H1 (cell line): Measurements from ENCODE around the gene SPEF1. TPM values are rescaled to one million over a fixed set of nuclear protein-coding genes. Genes with fewer than 3 reads are reported as not detected.

Source experiments
- CTCF ChIA-PET: fragments of 300-600 bp; sonication (Branson Sonifier 250); formaldehyde crosslinking; loops from one replicate; lab custom pipeline; 2021; ENCODE audit not compliant: partially characterized antibody; lab: Charles Lee
- POLR2A ChIA-PET: fragments of 300-600 bp; sonication (Branson Sonifier 250); formaldehyde crosslinking; loops from one replicate; lab custom pipeline; 2021; ENCODE audit warnings: inconsistent platforms; ENCODE audit not compliant: partially characterized antibody; lab: Charles Lee
- DNase-seq, 2 experiments: peaks; one replicate each; pipeline versions ENCODE4 v3.0.0 to v3.0.0-alpha.2; 2010 to 2022; ENCODE audit warnings: low spot score in 2 of 2, low read depth in 1 of 2, mixed read lengths in 1 of 2
- FAIRE-seq: peaks from 2 replicates; lab custom pipeline; 2011; peaks lifted over from hg19 to GRCh38; lab: Jason Lieb, UNC
- H2AFZ ChIP-seq: 2 replicates; pipeline ENCODE4 v1.8.1; 2012; ENCODE audit warnings: low read length, inconsistent platforms
- H2AK5ac ChIP-seq: 2 replicates; pipeline ENCODE4 v1.6.1; 2013; ENCODE audit warnings: low read depth, low read length
- H2BK120ac ChIP-seq: replicated peaks from 2 replicates; pipeline ENCODE3; 2013; ENCODE audit warnings: low read depth, low read length, inconsistent platforms
- H2BK12ac ChIP-seq: 2 replicates; pipeline ENCODE4 v1.6.1; 2013; ENCODE audit warnings: low read depth, low read length
- H2BK15ac ChIP-seq: 2 replicates; pipeline ENCODE4 v1.6.1; 2013; ENCODE audit warnings: low read length
- H2BK20ac ChIP-seq: 2 replicates; pipeline ENCODE4 v1.6.1; 2013; ENCODE audit warnings: low read length
- H2BK5ac ChIP-seq: 2 replicates; pipeline ENCODE4 v1.6.1; 2013; ENCODE audit warnings: low read depth, low read length
- H3K14ac ChIP-seq: 2 replicates; pipeline ENCODE4 v1.6.1; 2013; ENCODE audit warnings: inconsistent platforms; ENCODE audit not compliant: insufficient read length
- H3K18ac ChIP-seq: 2 replicates; pipeline ENCODE4 v1.6.1; 2013; ENCODE audit warnings: low read length; ENCODE audit errors: extremely low read depth
- H3K23ac ChIP-seq: 2 replicates; pipeline ENCODE4 v1.6.1; 2013; ENCODE audit warnings: inconsistent platforms; ENCODE audit not compliant: insufficient read length
- H3K23me2 ChIP-seq: 2 replicates; pipeline ENCODE4 v1.6.1; 2013; ENCODE audit warnings: low read depth, low read length
- H3K27ac ChIP-seq: 2 replicates; pipeline ENCODE4 v1.6.1; 2011; ENCODE audit warnings: low read depth, low read length, inconsistent platforms
- H3K27me3 ChIP-seq, 4 experiments: replicated peaks in 1 of 4; 1 replicate in 1 of 4; 2 replicates in 3 of 4; pipeline versions ENCODE4 v1.6.1 to v1.8.1; 2011 to 2013; ENCODE audit warnings: low read length in 3 of 4, mild to moderate bottlenecking in 3 of 4, inconsistent platforms in 2 of 4, mixed read lengths in 2 of 4, moderate library complexity in 1 of 4; ENCODE audit not compliant: control insufficient read depth in 3 of 4, insufficient read depth in 3 of 4; ENCODE audit errors: extremely low read depth in 1 of 4
- H3K36me3 ChIP-seq, 4 experiments: 2 replicates each; pipeline versions ENCODE4 v1.6.1 to v1.8.1; 2011 to 2013; ENCODE audit warnings: mild to moderate bottlenecking in 4 of 4, low read length in 3 of 4, moderate library complexity in 2 of 4, control low read depth in 1 of 4, inconsistent platforms in 1 of 4; ENCODE audit not compliant: insufficient read depth in 4 of 4, control insufficient read depth in 2 of 4
- H3K4ac ChIP-seq: replicated peaks from 2 replicates; pipeline ENCODE3; 2013; ENCODE audit warnings: low read length, low read depth, mixed read lengths, inconsistent platforms; ENCODE audit not compliant: insufficient read length
- H3K4me1 ChIP-seq, 4 experiments: replicated peaks in 1 of 4; 1 replicate in 1 of 4; 2 replicates in 3 of 4; pipeline versions ENCODE4 v1.6.1 to v1.8.1; 2011 to 2013; ENCODE audit warnings: low read length in 3 of 4, inconsistent platforms in 2 of 4, mixed read lengths in 1 of 4; ENCODE audit not compliant: insufficient read depth in 4 of 4, control insufficient read depth in 3 of 4
- H3K4me2 ChIP-seq, 2 experiments: 2 replicates each; pipeline versions ENCODE4 v1.6.1 to v1.8.1; 2011 to 2013; ENCODE audit warnings: low read depth in 2 of 2, low read length in 2 of 2, control low read depth in 1 of 2, inconsistent platforms in 1 of 2, mild to moderate bottlenecking in 1 of 2; ENCODE audit not compliant: insufficient read depth in 1 of 2
- H3K4me3 ChIP-seq, 4 experiments: fragments of 200-600, 300-600 bp in 1 of 4; sonication (generic), shearing (Covaris generic), sonication (Bioruptor Twin) in 1 of 4; 2 replicates each; pipeline versions ENCODE4 v1.5.1 to v1.8.1; 2011 to 2016; ENCODE audit warnings: low read length in 4 of 4, low read depth in 3 of 4, control low read depth in 2 of 4, inconsistent platforms in 2 of 4, mild to moderate bottlenecking in 2 of 4, mixed read lengths in 1 of 4, moderate library complexity in 1 of 4; ENCODE audit not compliant: insufficient read depth in 2 of 4; ENCODE audit errors: extremely low read depth in 1 of 4
- H3K56ac ChIP-seq: replicated peaks from 2 replicates; pipeline ENCODE3; 2013; ENCODE audit warnings: low read depth, mild to moderate bottlenecking, mixed read lengths, low read length, inconsistent platforms; ENCODE audit not compliant: insufficient read length
- H3K79me1 ChIP-seq: 2 replicates; pipeline ENCODE4 v1.6.1; 2013; ENCODE audit warnings: low read depth, low read length, control low read depth
- H3K79me2 ChIP-seq, 2 experiments: 2 replicates each; pipeline versions ENCODE4 v1.6.1 to v1.8.1; 2012 to 2013; ENCODE audit warnings: low read length in 2 of 2, mild to moderate bottlenecking in 2 of 2, inconsistent platforms in 1 of 2; ENCODE audit not compliant: insufficient read depth in 2 of 2, control insufficient read depth in 1 of 2
- H3K9ac ChIP-seq, 4 experiments: replicated peaks in 1 of 4; 1 replicate in 1 of 4; 2 replicates in 3 of 4; pipeline versions ENCODE4 v1.6.1 to v1.8.1; 2011 to 2013; ENCODE audit warnings: low read depth in 3 of 4, low read length in 3 of 4, control low read depth in 2 of 4, mild to moderate bottlenecking in 2 of 4, moderate library complexity in 2 of 4, inconsistent platforms in 1 of 4; ENCODE audit errors: extremely low read depth in 1 of 4
- H3K9me3 ChIP-seq, 2 experiments: 2 replicates each; pipeline versions ENCODE4 v1.6.1 to v1.8.1; 2012 to 2013; ENCODE audit warnings: mild to moderate bottlenecking in 2 of 2, moderate library complexity in 2 of 2, control low read depth in 1 of 2, inconsistent platforms in 1 of 2, low read depth in 1 of 2, low read length in 1 of 2, mixed read lengths in 1 of 2; ENCODE audit not compliant: insufficient read depth in 2 of 2
- H4K20me1 ChIP-seq, 2 experiments: replicated peaks in 1 of 2; 2 replicates each; pipeline versions ENCODE3 to v1.8.1; 2011 to 2013; ENCODE audit warnings: inconsistent platforms in 2 of 2, low read length in 2 of 2, mild to moderate bottlenecking in 1 of 2; ENCODE audit not compliant: insufficient read depth in 2 of 2, control insufficient read depth in 1 of 2
- H4K5ac ChIP-seq: 2 replicates; pipeline ENCODE4 v1.6.1; 2013; ENCODE audit warnings: low read length, low read depth, mixed read lengths, inconsistent platforms; ENCODE audit not compliant: insufficient read length
- H4K8ac ChIP-seq: 2 replicates; pipeline ENCODE4 v1.8.0; 2013; ENCODE audit warnings: mild to moderate bottlenecking, moderate library complexity, low read length, inconsistent platforms; ENCODE audit not compliant: insufficient read depth; ENCODE audit errors: extremely low read depth
- H4K91ac ChIP-seq: replicated peaks from 2 replicates; pipeline ENCODE3; 2013; ENCODE audit warnings: low read length, mixed read lengths, inconsistent platforms; ENCODE audit not compliant: insufficient read length
- EP300 ChIP-seq, 2 experiments: IDR thresholded peaks; 1 replicate in 1 of 2; 2 replicates in 1 of 2; pipeline ENCODE4 v1.6.1; 2011 to 2012; ENCODE audit warnings: low read depth in 2 of 2, low read length in 2 of 2, mild to moderate bottlenecking in 2 of 2, borderline replicate concordance in 1 of 2, inconsistent platforms in 1 of 2, moderate library complexity in 1 of 2
- FOSL1 ChIP-seq: IDR thresholded peaks from 2 replicates; pipeline ENCODE4 v1.6.1; 2011; ENCODE audit warnings: mild to moderate bottlenecking, low read depth, low read length, moderate library complexity; ENCODE audit not compliant: insufficient read depth
- MAFK ChIP-seq: IDR thresholded peaks from 2 replicates; pipeline ENCODE4 v1.6.1; 2012; ENCODE audit warnings: low read depth, mild to moderate bottlenecking, improper control_type of control experiment, low read length
- NANOG ChIP-seq: IDR thresholded peaks from 2 replicates; pipeline ENCODE4 v1.6.1; 2011; ENCODE audit warnings: low read length, low read depth, mild to moderate bottlenecking, inconsistent platforms; ENCODE audit not compliant: insufficient read depth, poor library complexity, severe bottlenecking
- POLR2AphosphoS5 ChIP-seq: IDR thresholded peaks from 2 replicates; pipeline ENCODE4 v1.6.1; 2011; ENCODE audit warnings: low read depth, low read length
- SAP30 ChIP-seq: fragments of 300-600 bp; sonication (generic); IDR thresholded peaks from 2 replicates; pipeline ENCODE4 v1.7.1; 2012; ENCODE audit warnings: low read length, moderate library complexity, mild to moderate bottlenecking, inconsistent platforms; ENCODE audit not compliant: insufficient read depth, insufficient replicate concordance
- SIRT6 ChIP-seq: IDR thresholded peaks from one replicate; pipeline ENCODE4 v1.7.1; 2012; ENCODE audit warnings: low read length, inconsistent platforms
- SIX5 ChIP-seq: IDR thresholded peaks from 2 replicates; pipeline ENCODE4 v1.6.1; 2011; ENCODE audit warnings: mild to moderate bottlenecking, low read depth, low read length
- SP4 ChIP-seq: IDR thresholded peaks from 2 replicates; pipeline ENCODE4 v1.6.1; 2012; ENCODE audit warnings: low read length, inconsistent platforms
- TCF12 ChIP-seq: IDR thresholded peaks from 2 replicates; pipeline ENCODE4 v1.6.1; 2011; ENCODE audit warnings: low read depth, mild to moderate bottlenecking, low read length
- WGBS, 2 experiments: shearing (Covaris generic) in 1 of 2; methylation state at CpG; one replicate each; pipeline versions ENCODE4 v1.1.6 to v1.1.7; 2013 to 2015; ENCODE audit warnings: low lambda C conversion rate in 2 of 2, mixed read lengths in 2 of 2, inconsistent platforms in 1 of 2, low coverage in 1 of 2, missing lambda C conversion rate in 1 of 2; ENCODE audit not compliant: insufficient replicate concordance in 2 of 2, insufficient coverage in 1 of 2, insufficient read length in 1 of 2; ENCODE audit errors: extremely low coverage in 1 of 2, missing lambda C conversion rate in 1 of 2; 5-methylcytosine and 5-hydroxymethylcytosine counted together
- polyA plus RNA-seq, 7 experiments: library from polyadenylated mRNA; depleted of rRNA in 3 of 7; stranded (reverse) in 5 of 7; unstranded in 2 of 7; fragments of >200 nt in 5 of 7; fragments of 200-250 nt in 2 of 7; gene quantifications; 1 replicate in 5 of 7; 2 replicates in 1 of 7; 4 replicates in 1 of 7; pipeline versions ENCODE4 v1.2.1 to v1.2.3, GENCODE V29; 2011 to 2013; ENCODE audit warnings: missing spikeins in 2 of 7, mixed read lengths in 2 of 7
- total RNA-seq: library from RNA; stranded (reverse); fragmentation: NEBNext Ultra II Directional; extraction: Animal tissue kit (Norgen Biotek cat#: 25700); gene quantifications from 2 replicates; pipeline ENCODE4 v1.2.1, GENCODE V29; 2021

SPEF1 gene
- total and polyA plus RNA-seq, 2 of the 8 experiments (the other 6 are each of a cell fraction or from before 2014, with no cell fraction given): 0.51 to 0.71 TPM

- peak overlapping the region; percentile 80 for H4K8ac ChIP-seq
- no peak overlapping the region for H2BK120ac ChIP-seq
- peak overlapping the region in 1 of 4 experiments; percentile 16; a peak in 1 of 7 replicates for H3K9ac ChIP-seq
- peak overlapping the region; percentile 90 for H3K18ac ChIP-seq
- H3K23me2 ChIP-seq: peaks cover 17% of the 10 kb centered on the region; the same call in 1 of the 2 replicates
- no peaks in the 10 kb centered on the region for H3K79me2 ChIP-seq
- peak overlapping the region; percentile 88; the same call in 1 of the 2 replicates for H2AFZ ChIP-seq
- ChIA-PET POLR2A (interaction anchor here (0.6 to 3.8 kb wide), 11 partner anchors 10 to 85 kb away, joined by 3 to 42 read pairs (median 3); partner anchors contain the start of gene ADISSP), CTCF (interaction anchor here (0.6 to 3.6 kb wide), 24 partner anchors 9 to 299 kb away, joined by 3 to 31 read pairs (median 4); partner anchors contain the start of genes ADISSP, AP5S1 and CENPB)
- H4K91ac ChIP-seq: peak overlapping the region; percentile 70
- no peaks in the 10 kb centered on the region for H3K79me1 ChIP-seq
- H3K4me2 ChIP-seq: peak overlapping the region; percentile 83 to 95
- H3K9me3 ChIP-seq: no peaks in the 10 kb centered on the region; a peak in 1 of 4 replicates
- no peaks in the 10 kb centered on the region for H4K20me1 ChIP-seq
- H3K27ac ChIP-seq: no peak overlapping the region
- H3K4ac ChIP-seq: no peak overlapping the region
- H4K5ac ChIP-seq: peak overlapping the region; percentile 26
- H3K4me3 ChIP-seq: peak overlapping the region; percentile 46 to 81 (median 62)
- H3K36me3 ChIP-seq: no peaks in the 10 kb centered on the region
- WGBS, 2 experiments: 3% methylated on average over 67 of the region's 70 CpGs; no CpG with 5 or more reads in 1 of the 2 experiments
- H3K4me1 ChIP-seq: peaks cover 0 to 11% (median 9%) of the 10 kb centered on the region in 4 experiments; a peak in 6 of 7 replicates
- peak overlapping the region; percentile 50; the same call in 1 of the 2 replicates for H2BK12ac ChIP-seq
- no peak overlapping the region for H3K23ac ChIP-seq
- H2BK20ac ChIP-seq: no peak overlapping the region
- peaks cover 0 to 30% (median 26%) of the 10 kb centered on the region in 4 experiments; a peak in 6 of 7 replicates for H3K27me3 ChIP-seq
- peak overlapping the region; percentile 81; the same call in 1 of the 2 replicates for H2BK15ac ChIP-seq
- FAIRE-seq (no peak), DNase-seq (peak in 1 of 2 experiments; percentile 90)
- H3K14ac ChIP-seq: peak overlapping the region; percentile 67
- peak overlapping the region; percentile 14 for H3K56ac ChIP-seq
- peak overlapping the region; percentile 47; the same call in 1 of the 2 replicates for H2BK5ac ChIP-seq
- no peak overlapping the region for H2AK5ac ChIP-seq
- TF ChIP-seq SIRT6 (no peak), FOSL1 (no peak), POLR2AphosphoS5 (no peak), NANOG (no peak), SIX5 (no peak), MAFK (no peak), EP300 (IDR thresholded peaks at IDR 0.05; ENCODE audit: borderline replicate concordance in 1 of 2, low read depth in 2 of 2, low read length in 2 of 2) (no peak), SAP30 (no peak), SP4 (0 out of 2 replicates have a peak, but pooled peaks have one; percentile 44), TCF12 (0 out of 2 replicates have a peak, but pooled peaks have one; percentile 27)
Observed at GRCh38 chr20:3777716-3778629, 3.3 kb downstream of the SPEF1 start.
